Brain microvascular endothelial cell (primary cell): ENCODE data around the gene IRF4.
A peak's percentile ranks its signal among the peaks of the same experiment; 100 is the strongest.

Source experiments
- DNase-seq: peaks from one replicate; pipeline ENCODE4 v3.0.0-alpha.2; 2020
- H3K27ac ChIP-seq: fragments of 250-450 bp; sonication (Bioruptor Pico); 2 replicates; pipeline ENCODE4 v1.5.1; 2020; ENCODE audit warnings: mild to moderate bottlenecking, moderate library complexity
- H3K27me3 ChIP-seq: fragments of 250-450 bp; sonication (Bioruptor Pico); replicated peaks from 2 replicates; pipeline ENCODE4 v1.5.1; 2020; ENCODE audit warnings: mild to moderate bottlenecking
- H3K36me3 ChIP-seq: fragments of 250-450 bp; sonication (Bioruptor Pico); replicated peaks from 2 replicates; pipeline ENCODE4 v1.5.1; 2020; ENCODE audit warnings: mild to moderate bottlenecking
- H3K4me3 ChIP-seq: 2 replicates; pipeline ENCODE4 v1.5.1; 2011; ENCODE audit warnings: low read depth, mild to moderate bottlenecking, control low read depth, low read length, moderate library complexity
- CTCF ChIP-seq: IDR thresholded peaks from 2 replicates; pipeline ENCODE4 v1.5.1; 2011; ENCODE audit warnings: low read depth, mild to moderate bottlenecking, moderate library complexity, low read length, control low read depth, inconsistent platforms; ENCODE audit errors: missing control alignments
- in situ Hi-C: cut with HindIII; loops from 2 replicates; pipeline ENCODE4 v1.10.0; 2017; ENCODE audit warnings: low sequenced_read_pairs, low pct_ligation_motif_present

The IRF4 gene

GRCh38 chr6:392441-393390, 1.2 kb downstream of the IRF4 start:
- Histone ChIP-seq H3K27ac (no peak overlapping the region), H3K4me3 (no peak overlapping the region), H3K27me3 (peaks cover 78% of the 10 kb centered on the region), H3K36me3 (no peaks in the 10 kb centered on the region)
- DNase-seq, result no peak
- in situ Hi-C loops, result no loop called here
- TF ChIP-seq CTCF, result no peak

- H3K27me3 ChIP-seq, result peaks cover 71% of the 10 kb centered on the region
- TF ChIP-seq CTCF, result no peak
- no peak overlapping the region for H3K27ac ChIP-seq
Observed at GRCh38 chr6:393391-394221, 2.1 kb downstream of the IRF4 start.

GRCh38 chr6:394641-395289, 3.2 kb downstream of the IRF4 start:
- no peak for TF ChIP-seq CTCF
- Histone ChIP-seq H3K36me3 (no peaks in the 10 kb centered on the region), H3K27me3 (peaks cover 63% of the 10 kb centered on the region), H3K27ac (no peak overlapping the region), H3K4me3 (no peak overlapping the region)
- in situ Hi-C loops, result no loop called here
- DNase-seq, result no peak

More at GRCh38 chr6:393391-394221, 2.1 kb downstream of the IRF4 start:
- no peak for DNase-seq
- in situ Hi-C loops, result no loop called here
- Histone ChIP-seq H3K36me3 (no peaks in the 10 kb centered on the region), H3K4me3 (peak overlapping the region; percentile 15)

GRCh38 chr6:395432-396125, 4.0 kb downstream of the IRF4 start:
- no peak for DNase-seq
- peaks cover 55% of the 10 kb centered on the region for H3K27me3 ChIP-seq
- in situ Hi-C loops, result no loop called here
- no peak overlapping the region for H3K4me3 ChIP-seq
- TF ChIP-seq CTCF, result no peak
- H3K27ac ChIP-seq, result no peak overlapping the region
- no peaks in the 10 kb centered on the region for H3K36me3 ChIP-seq

- Histone ChIP-seq H3K27ac (no peak overlapping the region), H3K4me3 (no peak overlapping the region), H3K36me3 (no peaks in the 10 kb centered on the region), H3K27me3 (peaks cover 50% of the 10 kb centered on the region)
- no peak for DNase-seq
- in situ Hi-C loops, result no loop called here
- TF ChIP-seq CTCF, result no peak
Observed at GRCh38 chr6:396126-396520, 4.6 kb downstream of the IRF4 start.
